T-helper 2 cell (primary cell): ENCODE data around the gene ZNF789.

Experiments
- DNase-seq, 5 experiments: peaks; one replicate each; pipeline versions ENCODE4 v3.0.0 to v3.0.0-alpha.2; 2012 to 2022

Gene ZNF789

GRCh38 chr7:99504603-99505323 is 32.1 kb downstream of the ZNF789 start, which contains the start of gene ZKSCAN5:
ZKSCAN5 (plus strand) TSS chr7:99504662; CDS start chr7:99506045, 1,383 bp downstream.
- peak; percentile 93 to 96 (median 94) for DNase-seq

GRCh38 chr7:99505324-99505662 is 32.6 kb downstream of the ZNF789 start:
- no peak for DNase-seq

- no peak for DNase-seq
These were observed 41.4 kb downstream of the ZNF789 start for GRCh38 chr7:99514050-99514449.

- no peak for DNase-seq
These were observed 48.7 kb downstream of the ZNF789 start for GRCh38 chr7:99521399-99521798.

- DNase-seq, result peak in 1 of 5 experiments; percentile 17
These were observed 53.2 kb downstream of the ZNF789 start for GRCh38 chr7:99525713-99526440.

GRCh38 chr7:99531354-99531765 is 58.7 kb downstream of the ZNF789 start:
- DNase-seq, result peak in 1 of 5 experiments; percentile 26

GRCh38 chr7:99535667-99536066 is 63.0 kb downstream of the ZNF789 start:
- DNase-seq, result no peak
